ENCODE measurements around the gene EXOSC7. TPM values are rescaled to one million over a fixed set of nuclear protein-coding genes. Genes with fewer than 3 reads are reported as not detected.
"Not testable (repeated sequence)": the region's sequence is repeated elsewhere in the genome, so short reads cannot be mapped to it uniquely, and the experiment has no call there.

Gene EXOSC7
- total RNA-seq (2014; rRNA removed; shearing (Covaris generic)) = 52.0 and 69.7 TPM in 2 replicates

- peak; percentile 84 for DNase-seq (ENCODE audit: low read depth)
Measured at GRCh38 chr3:44976002-44976815, at the start of gene EXOSC7, which contains the start of gene ZDHHC3. Gene EXOSC7, plus strand, starts transcription at chr3:44976244. Its CDS starts 34 bp downstream, at chr3:44976278. Gene ZDHHC3, minus strand, starts transcription at chr3:44976174. Its CDS starts 16,738 bp downstream, at chr3:44959436.

GRCh38 chr3:44926921-44927320, 49.1 kb upstream of the EXOSC7 start:
- DNase-seq (ENCODE audit: low read depth) = no peak

- no peak for DNase-seq (ENCODE audit: low read depth)
Measured at GRCh38 chr3:44927371-44927770, 48.7 kb upstream of the EXOSC7 start.

- no peak for DNase-seq (ENCODE audit: low read depth)
Measured at GRCh38 chr3:44929782-44930181, 46.3 kb upstream of the EXOSC7 start.

- no peak for DNase-seq (ENCODE audit: low read depth)
Measured at GRCh38 chr3:44930911-44931310, 45.1 kb upstream of the EXOSC7 start.

- no peak for DNase-seq (ENCODE audit: low read depth)
Measured at GRCh38 chr3:44931791-44932190, 44.3 kb upstream of the EXOSC7 start.

- DNase-seq (ENCODE audit: low read depth) = no peak
Measured at GRCh38 chr3:44932271-44932670, 43.8 kb upstream of the EXOSC7 start.

GRCh38 chr3:44932986-44933944, 42.8 kb upstream of the EXOSC7 start:
- DNase-seq (ENCODE audit: low read depth) = no peak

GRCh38 chr3:44939581-44940036, 36.4 kb upstream of the EXOSC7 start:
- no peak for DNase-seq (ENCODE audit: low read depth)

- peak; percentile 34 for DNase-seq (ENCODE audit: low read depth)
Measured at GRCh38 chr3:44942202-44942921, 33.7 kb upstream of the EXOSC7 start.

GRCh38 chr3:44948239-44948638, 27.8 kb upstream of the EXOSC7 start:
- no peak for DNase-seq (ENCODE audit: low read depth)

GRCh38 chr3:44949770-44950169, 26.3 kb upstream of the EXOSC7 start:
- DNase-seq (ENCODE audit: low read depth) = not testable (repeated sequence)

- no peak for DNase-seq (ENCODE audit: low read depth)
Measured at GRCh38 chr3:44950275-44950734, 25.7 kb upstream of the EXOSC7 start.

- DNase-seq (ENCODE audit: low read depth) = no peak
Measured at GRCh38 chr3:44952689-44953088, 23.4 kb upstream of the EXOSC7 start.

GRCh38 chr3:44954304-44954703, 21.7 kb upstream of the EXOSC7 start:
- no peak for DNase-seq (ENCODE audit: low read depth)

- peak; percentile 15 for DNase-seq (ENCODE audit: low read depth)
Measured at GRCh38 chr3:44954962-44955361, 21.1 kb upstream of the EXOSC7 start.

GRCh38 chr3:44955917-44956316, 20.1 kb upstream of the EXOSC7 start:
- no peak for DNase-seq (ENCODE audit: low read depth)

GRCh38 chr3:44957986-44958385, 18.1 kb upstream of the EXOSC7 start:
- no peak for DNase-seq (ENCODE audit: low read depth)

GRCh38 chr3:44958386-44958785, 17.7 kb upstream of the EXOSC7 start:
- DNase-seq (ENCODE audit: low read depth) = no peak

- no peak for DNase-seq (ENCODE audit: low read depth)
Measured at GRCh38 chr3:44960387-44961026, 15.5 kb upstream of the EXOSC7 start.

- DNase-seq (ENCODE audit: low read depth) = no peak
Measured at GRCh38 chr3:44961888-44962287, 14.2 kb upstream of the EXOSC7 start.
